Activated T-helper 1 cell treated with Interleukin-2 at 50 U/mL for 16 hours (primary cell): ENCODE data around the gene FCSK.

Source experiments
- DNase-seq: peaks from one replicate; pipeline ENCODE4 v3.0.0-alpha.2; 2020; ENCODE audit warnings: low read depth

Gene FCSK

GRCh38 chr16:70524399-70524825 lies 70.0 kb downstream of the FCSK start:
- peak; percentile 3 for DNase-seq

- no peak for DNase-seq
Observed at GRCh38 chr16:70526403-70526802, 72.0 kb downstream of the FCSK start.

GRCh38 chr16:70527315-70527996 lies 73.1 kb downstream of the FCSK start:
- no peak for DNase-seq

GRCh38 chr16:70529051-70529777 lies 74.8 kb downstream of the FCSK start:
- DNase-seq = no peak
